ENCODE measurements around the gene SIK3. TPM values are rescaled to one million over a fixed set of nuclear protein-coding genes. Genes with fewer than 3 reads are reported as not detected.

Gene SIK3
- total RNA-seq, 1 experiment from 2014 or later, result 31.4 TPM

DNA sequence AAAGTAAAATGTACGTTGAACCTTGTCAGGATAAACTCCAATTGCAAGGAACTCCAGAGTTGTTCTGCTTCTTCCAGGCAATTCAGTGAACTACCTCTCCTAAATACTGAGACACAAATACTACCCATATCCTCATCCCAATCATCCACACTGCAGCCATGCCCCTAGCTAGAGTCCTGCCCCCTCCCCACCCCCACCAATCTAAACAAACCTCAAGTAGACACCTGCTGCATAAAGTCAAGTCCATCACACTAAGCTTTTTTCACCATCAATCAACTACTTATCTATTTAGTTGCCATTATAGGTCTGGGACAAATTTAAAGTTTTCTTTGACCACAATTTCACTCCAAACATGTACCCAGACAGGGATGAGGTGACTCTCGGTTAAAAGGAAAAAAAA, 167.6 kb downstream of the SIK3 start:
- no peak overlapping the region for H2AK5ac ChIP-seq (ENCODE audit: insufficient read length, low read length)
- H3T11ph ChIP-seq (ENCODE audit: low read length), result no peak overlapping the region
- no peak for TF ChIP-seq CTCF (conservative IDR thresholded peaks at IDR 0.05)
- Mint-ChIP-seq H3K9me3 (no peaks in the 10 kb centered on the region), H3K27me3 (ENCODE audit: low read depth) (no peaks in the 10 kb centered on the region), H3K4me3 (no peak overlapping the region), H3K27ac (peak overlapping the region in 1 of 3 experiments; percentile 9; a peak in 1 of 7 replicates), H3K36me3 (ENCODE audit: insufficient read depth in 1 of 3, low read depth in 3 of 3) (peaks cover 0 to 16% (median 12%) of the 10 kb centered on the region in 3 experiments; a peak in 6 of 7 replicates), H3K4me1 (peaks cover 26% of the 10 kb centered on the region in 2 experiments)
- H3K18ac ChIP-seq (ENCODE audit: insufficient read length, low read depth, low read length), result no peak overlapping the region
- no peaks in the 10 kb centered on the region for H3K79me1 ChIP-seq (ENCODE audit: insufficient read depth, low read depth, low read length, poor library complexity, severe bottlenecking)
- no peak overlapping the region for H2BK5ac ChIP-seq (ENCODE audit: insufficient read length, low read length)
- H2AFZ ChIP-seq (ENCODE audit: low read length), result no peak overlapping the region
- no peak overlapping the region for H3K9ac ChIP-seq (ENCODE audit: extremely low read depth, insufficient read length, low read length)
- no peak overlapping the region for H2BK12ac ChIP-seq (ENCODE audit: insufficient read length, low read depth, low read length)
- no peak overlapping the region for H4K91ac ChIP-seq (ENCODE audit: insufficient read length, low read depth, low read length)
- H3K23me2 ChIP-seq (ENCODE audit: insufficient read length, low read depth, low read length, poor library complexity, severe bottlenecking), result no peaks in the 10 kb centered on the region
- no peak overlapping the region for H2BK15ac ChIP-seq (ENCODE audit: low read depth, low read length)
- no CpG with 5 or more reads among the region's 2 CpGs for WGBS (ENCODE audit: extremely low coverage, insufficient read length, low lambda C conversion rate)
- no peak overlapping the region for H3K4me2 ChIP-seq (ENCODE audit: insufficient read depth, insufficient read length, low read length)
- no peaks in the 10 kb centered on the region for H3K27me3 ChIP-seq (ENCODE audit: insufficient read depth, low read length)
- H4K8ac ChIP-seq (replicated peaks; ENCODE audit: insufficient read length, low read depth, low read length), result no peak overlapping the region
- H3K9me3 ChIP-seq (ENCODE audit: control insufficient read depth, low read depth, low read length), result no peaks in the 10 kb centered on the region
- no peak overlapping the region for H3K14ac ChIP-seq (ENCODE audit: insufficient read depth, low read length)
- peaks cover 5% of the 10 kb centered on the region; the same call in 1 of the 2 replicates for H3K4me1 ChIP-seq (ENCODE audit: insufficient read depth, low read length)
- H3K56ac ChIP-seq (ENCODE audit: insufficient read length, low read depth, low read length), result no peak overlapping the region
- H3K4ac ChIP-seq (ENCODE audit: low read depth, low read length), result no peak overlapping the region
- no peaks in the 10 kb centered on the region for H4K20me1 ChIP-seq (ENCODE audit: control insufficient read depth, insufficient read depth, insufficient read length)
- no peak overlapping the region for H2BK20ac ChIP-seq (ENCODE audit: low read depth, low read length, poor library complexity, severe bottlenecking)
- no peak overlapping the region for H2BK120ac ChIP-seq (ENCODE audit: low read depth, low read length, poor library complexity, severe bottlenecking)
- no peaks in the 10 kb centered on the region for H3K79me2 ChIP-seq (ENCODE audit: insufficient read depth, low read length)
- no peak overlapping the region for H3K27ac ChIP-seq (ENCODE audit: insufficient read length, low read depth, low read length)
- no peak overlapping the region for H3K23ac ChIP-seq (ENCODE audit: insufficient read length, low read depth, low read length)
- no peak for DNase-seq
- no peak overlapping the region for H4K5ac ChIP-seq (ENCODE audit: insufficient read length, low read depth, low read length)
